Ectodermal cell (in vitro differentiated cells): ENCODE results near the gene SYT15.

Source experiments
- H3K27ac ChIP-seq: 2 replicates; pipeline ENCODE4 v1.7.0; 2013; ENCODE audit warnings: mild to moderate bottlenecking, low read depth, low read length; ENCODE audit not compliant: insufficient read depth, poor library complexity, severe bottlenecking
- H3K27me3 ChIP-seq: 2 replicates; pipeline ENCODE4 v1.7.0; 2013; ENCODE audit warnings: mild to moderate bottlenecking, low read length; ENCODE audit not compliant: insufficient read depth, control insufficient read depth, poor library complexity, severe bottlenecking
- H3K36me3 ChIP-seq: one replicate; pipeline ENCODE4 v1.7.0; 2013; ENCODE audit warnings: low read length; ENCODE audit not compliant: control insufficient read depth, insufficient read depth
- H3K4me1 ChIP-seq: one replicate; pipeline ENCODE4 v1.7.0; 2013; ENCODE audit warnings: low read length; ENCODE audit not compliant: control insufficient read depth, insufficient read depth
- H3K4me3 ChIP-seq: 2 replicates; pipeline ENCODE4 v1.7.0; 2013; ENCODE audit warnings: low read depth, low read length, control low read depth; ENCODE audit not compliant: insufficient read depth
- H3K9me3 ChIP-seq: 2 replicates; pipeline ENCODE4 v1.7.0; 2013; ENCODE audit warnings: mild to moderate bottlenecking, low read length, moderate library complexity; ENCODE audit not compliant: control insufficient read depth
- WGBS, 2 experiments: methylation state at CpG; one replicate each; pipeline ENCODE4 v1.1.7; 2013; ENCODE audit warnings: missing lambda C conversion rate in 2 of 2; 5-methylcytosine and 5-hydroxymethylcytosine counted together

SYT15 gene

GRCh38 chr10:46551701-46552525 is 27.0 kb upstream of the SYT15 start:
- Histone ChIP-seq H3K27me3 (peaks cover 18% of the 10 kb centered on the region), H3K27ac (no peak overlapping the region), H3K4me3 (no peak overlapping the region), H3K36me3 (no peaks in the 10 kb centered on the region), H3K4me1 (peaks cover 8% of the 10 kb centered on the region), H3K9me3 (no peaks in the 10 kb centered on the region)
- 93% methylated on average over 12 of the region's 12 CpGs for WGBS, 2 experiments

DNA sequence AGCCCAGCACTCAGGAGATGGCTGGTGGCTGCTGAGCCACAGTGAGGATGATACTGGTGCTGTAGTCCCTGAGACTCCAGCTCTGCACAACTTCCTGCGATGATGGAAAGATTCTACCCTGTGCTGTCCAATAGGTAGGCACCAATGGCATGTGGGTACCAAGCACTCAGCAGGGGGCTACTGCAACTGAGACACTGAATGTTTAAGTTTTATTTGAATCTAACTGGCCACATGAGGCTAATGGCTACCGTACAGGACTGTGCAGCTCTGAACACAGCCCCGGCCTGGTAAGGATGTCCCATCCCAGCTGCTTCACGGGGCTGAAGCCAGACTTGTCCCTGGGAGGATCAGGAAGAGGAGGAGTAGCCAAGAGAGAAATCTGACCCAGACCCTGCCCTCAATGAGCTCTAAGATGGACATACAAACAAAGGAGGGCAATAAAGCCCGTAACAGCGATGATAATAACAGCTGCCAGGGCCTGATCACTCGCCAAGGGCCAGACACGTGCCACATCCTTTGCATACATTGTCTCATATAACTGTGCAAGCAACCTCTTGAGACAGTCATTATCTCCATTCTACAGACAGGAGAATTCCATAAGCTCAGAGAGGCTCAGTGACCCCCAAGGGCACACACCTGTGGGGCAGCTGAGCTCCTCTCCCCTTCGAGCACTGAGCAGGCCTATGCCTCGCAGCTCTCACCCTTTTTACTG is 26.2 kb upstream of the SYT15 start:
- 92% methylated on average over 10 of the region's 10 CpGs for WGBS, 2 experiments
- no peaks in the 10 kb centered on the region for H3K36me3 ChIP-seq
- H3K27ac ChIP-seq = no peak overlapping the region
- H3K4me1 ChIP-seq = peaks cover 8% of the 10 kb centered on the region
- peaks cover 26% of the 10 kb centered on the region for H3K27me3 ChIP-seq
- H3K4me3 ChIP-seq = no peak overlapping the region
- H3K9me3 ChIP-seq = no peaks in the 10 kb centered on the region

- WGBS, 2 experiments = 87 to 95% methylated on average over 2 of the region's 2 CpGs
- Histone ChIP-seq H3K27ac (no peak overlapping the region), H3K4me3 (no peak overlapping the region), H3K9me3 (no peaks in the 10 kb centered on the region), H3K27me3 (peaks cover 34% of the 10 kb centered on the region), H3K36me3 (no peaks in the 10 kb centered on the region), H3K4me1 (peaks cover 8% of the 10 kb centered on the region)
Measured at GRCh38 chr10:46553238-46554049, 25.5 kb upstream of the SYT15 start.

GRCh38 chr10:46554166-46554781 is 24.7 kb upstream of the SYT15 start:
- peaks cover 42% of the 10 kb centered on the region for H3K27me3 ChIP-seq
- no peak overlapping the region for H3K4me3 ChIP-seq
- WGBS, 2 experiments = 86 to 87% methylated on average over 7 of the region's 7 CpGs
- H3K4me1 ChIP-seq = peaks cover 8% of the 10 kb centered on the region
- no peak overlapping the region for H3K27ac ChIP-seq
- H3K36me3 ChIP-seq = no peaks in the 10 kb centered on the region
- no peaks in the 10 kb centered on the region for H3K9me3 ChIP-seq

DNA sequence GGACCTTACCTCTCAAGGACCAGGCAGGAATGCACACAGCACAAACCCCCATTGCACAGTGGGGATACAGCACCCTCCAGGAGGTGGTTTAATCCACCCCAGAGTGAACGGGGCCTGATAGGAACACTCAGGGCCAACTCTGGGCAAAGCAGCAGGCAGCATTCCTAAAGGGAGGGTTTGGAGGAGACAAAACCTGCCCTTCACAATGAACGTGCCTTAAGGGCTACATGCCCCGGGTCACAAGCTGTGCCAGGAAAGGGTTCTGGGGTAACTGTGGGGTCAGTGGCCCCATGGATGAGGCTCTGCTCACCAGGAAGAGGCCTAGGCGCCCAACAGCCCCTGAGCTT is 23.6 kb upstream of the SYT15 start:
- Histone ChIP-seq H3K27ac (no peak overlapping the region), H3K36me3 (no peaks in the 10 kb centered on the region), H3K27me3 (peaks cover 45% of the 10 kb centered on the region), H3K9me3 (no peaks in the 10 kb centered on the region), H3K4me1 (peaks cover 8% of the 10 kb centered on the region), H3K4me3 (peak overlapping the region; percentile 66)
- 55 to 58% methylated on average over 4 of the region's 4 CpGs for WGBS, 2 experiments

DNA sequence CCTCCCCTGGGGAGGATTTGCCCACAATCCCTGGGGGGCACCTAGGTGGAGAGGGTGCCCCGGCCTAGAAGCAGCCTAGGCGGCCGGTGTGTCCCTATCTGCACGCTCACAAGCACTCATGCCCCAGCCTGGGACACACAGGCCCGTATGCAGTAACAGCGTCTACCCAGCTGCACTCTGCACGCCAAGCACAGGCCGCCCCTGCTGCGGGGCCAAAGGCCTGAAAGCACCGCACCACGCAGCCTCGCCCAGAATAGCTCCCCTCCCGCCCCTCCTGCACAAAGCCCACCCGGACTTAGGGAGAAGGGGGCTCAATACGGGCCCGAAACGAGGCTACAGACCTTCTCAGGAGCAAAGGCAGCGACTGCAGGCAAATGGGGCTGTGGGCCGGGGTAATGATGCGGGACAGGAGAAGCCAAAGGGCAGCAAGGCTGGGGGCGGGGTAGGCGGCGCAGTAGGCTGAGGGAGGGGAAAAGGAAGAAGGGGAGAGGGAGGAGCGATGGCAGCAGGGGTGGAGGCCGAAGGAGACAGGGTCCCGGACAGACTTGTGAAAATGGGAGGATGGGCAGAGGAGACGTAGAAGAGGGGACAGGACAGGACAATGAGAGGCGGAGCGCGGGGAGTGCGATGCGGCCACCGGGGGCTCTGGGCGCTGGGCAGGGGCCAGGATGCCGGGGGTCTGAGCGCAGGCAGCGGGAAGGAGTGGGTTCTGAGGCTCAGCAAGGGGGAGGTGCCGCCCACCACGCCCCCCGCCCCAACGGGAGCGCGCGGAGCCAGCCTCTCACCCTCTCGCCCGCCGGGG is 23.0 kb upstream of the SYT15 start:
- H3K9me3 ChIP-seq = no peaks in the 10 kb centered on the region
- 7 to 8% methylated on average over 47 of the region's 47 CpGs for WGBS, 2 experiments
- peaks cover 45% of the 10 kb centered on the region for H3K27me3 ChIP-seq
- H3K36me3 ChIP-seq = no peaks in the 10 kb centered on the region
- H3K4me1 ChIP-seq = peaks cover 8% of the 10 kb centered on the region
- no peak overlapping the region for H3K27ac ChIP-seq
- H3K4me3 ChIP-seq = peak overlapping the region; percentile 66

DNA sequence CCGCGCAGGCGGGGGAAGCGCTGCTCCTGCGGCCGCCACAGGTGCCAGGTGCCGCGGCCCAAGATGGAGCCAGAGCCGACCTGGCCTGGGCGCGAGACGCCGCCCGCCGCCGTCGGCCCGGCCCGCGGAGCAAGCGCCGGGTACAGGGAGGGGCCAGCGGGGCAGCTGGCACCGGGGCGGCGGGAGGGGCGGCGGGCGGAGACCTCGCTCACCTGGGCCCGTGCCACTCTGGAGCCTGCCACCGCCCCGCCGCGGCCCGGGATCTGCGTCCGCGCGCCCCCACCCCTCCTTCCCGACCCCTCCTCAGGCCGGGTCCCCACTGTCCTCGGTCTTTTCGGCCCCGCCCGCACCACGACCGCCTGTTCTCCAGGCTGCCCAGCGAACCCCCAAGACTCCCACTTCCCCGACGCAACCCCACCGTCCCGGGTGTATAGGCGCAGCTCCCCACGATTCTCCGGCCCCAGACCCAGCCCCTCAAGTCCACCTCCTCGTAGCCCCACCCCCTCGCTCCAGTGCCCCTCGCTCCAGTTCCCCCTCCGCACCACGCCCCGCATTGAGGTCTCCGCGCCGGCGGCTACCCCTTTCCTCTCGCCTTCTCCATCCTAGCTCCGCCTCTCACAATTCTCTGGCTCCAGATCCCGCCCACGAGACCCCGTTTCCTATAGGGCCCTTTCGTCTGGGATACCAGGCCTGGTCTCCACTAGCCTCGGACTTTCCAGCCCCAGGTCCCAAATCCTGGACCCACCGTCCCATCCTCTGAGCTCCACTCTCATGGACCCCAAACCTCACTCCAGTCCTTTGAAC is 22.2 kb upstream of the SYT15 start, which contains the start of gene GPRIN2:
Gene GPRIN2, minus strand, starts transcription at position 144 of the 804 bp plus-strand sequence. CDS start 5,922 bp downstream, outside the sequence.
- Histone ChIP-seq H3K4me1 (peaks cover 8% of the 10 kb centered on the region), H3K9me3 (no peaks in the 10 kb centered on the region), H3K4me3 (peak within 1 kb of the TSS; percentile 66), H3K27ac (no peak within 1 kb of the TSS), H3K27me3 (peaks cover 45% of the 10 kb centered on the region), H3K36me3 (no peaks in the 10 kb centered on the region)
- WGBS, 2 experiments = 2% methylated on average over 74 of the region's 74 CpGs

GRCh38 chr10:46557319-46558121 is 21.4 kb upstream of the SYT15 start:
- H3K27ac ChIP-seq = no peak overlapping the region
- H3K4me1 ChIP-seq = peaks cover 8% of the 10 kb centered on the region
- H3K4me3 ChIP-seq = no peak overlapping the region
- no peaks in the 10 kb centered on the region for H3K9me3 ChIP-seq
- H3K36me3 ChIP-seq = no peaks in the 10 kb centered on the region
- WGBS, 2 experiments = 88 to 91% methylated on average over 33 of the region's 33 CpGs
- H3K27me3 ChIP-seq = peaks cover 45% of the 10 kb centered on the region
